C4-2B (cell line): Measurements from ENCODE around the gene NFU1.

Source experiments
- CTCF ChIP-seq: fragments of 450-650 bp; conservative IDR thresholded peaks from 2 replicates; pipeline ENCODE4 v1.5.1; 2017; ENCODE audit warnings: mild to moderate bottlenecking
- ZFX ChIP-seq: fragments of 450-650 bp; IDR thresholded peaks from 2 replicates; pipeline ENCODE4 v1.6.1; 2017

GRCh38 chr2:69368588-69368987 lies 68.6 kb downstream of the NFU1 start:
- TF ChIP-seq CTCF (no peak), ZFX (no peak)
